ENCODE measurements around the gene NLN. TPM values are rescaled to one million over a fixed set of nuclear protein-coding genes. Genes with fewer than 3 reads are reported as not detected.

Gene NLN
- total RNA-seq, 1 donor: 30.2 TPM

DNA sequence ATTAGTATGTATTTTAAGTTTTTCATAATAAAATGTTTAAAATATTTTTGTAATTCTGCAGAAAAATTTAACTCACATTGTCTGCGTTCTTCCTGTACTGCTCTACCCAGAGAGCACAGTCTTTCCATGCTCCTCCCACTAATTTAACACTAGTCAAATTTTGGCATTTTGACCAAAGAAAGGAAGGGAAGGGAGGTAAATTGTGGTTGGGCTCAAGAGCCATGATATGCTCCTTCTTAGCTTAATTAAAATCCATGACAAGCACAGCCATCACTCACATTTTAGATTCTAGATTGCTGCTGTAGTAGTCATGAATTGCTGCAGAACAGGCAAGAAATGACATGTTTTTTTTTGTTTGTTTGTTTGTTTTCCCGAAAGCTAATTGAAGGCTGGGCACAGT, 98.4 kb downstream of the NLN start:
- no peak overlapping the region for H3K4me3 ChIP-seq (ENCODE audit: low read depth, low read length)
- TF ChIP-seq, protein P1, sequence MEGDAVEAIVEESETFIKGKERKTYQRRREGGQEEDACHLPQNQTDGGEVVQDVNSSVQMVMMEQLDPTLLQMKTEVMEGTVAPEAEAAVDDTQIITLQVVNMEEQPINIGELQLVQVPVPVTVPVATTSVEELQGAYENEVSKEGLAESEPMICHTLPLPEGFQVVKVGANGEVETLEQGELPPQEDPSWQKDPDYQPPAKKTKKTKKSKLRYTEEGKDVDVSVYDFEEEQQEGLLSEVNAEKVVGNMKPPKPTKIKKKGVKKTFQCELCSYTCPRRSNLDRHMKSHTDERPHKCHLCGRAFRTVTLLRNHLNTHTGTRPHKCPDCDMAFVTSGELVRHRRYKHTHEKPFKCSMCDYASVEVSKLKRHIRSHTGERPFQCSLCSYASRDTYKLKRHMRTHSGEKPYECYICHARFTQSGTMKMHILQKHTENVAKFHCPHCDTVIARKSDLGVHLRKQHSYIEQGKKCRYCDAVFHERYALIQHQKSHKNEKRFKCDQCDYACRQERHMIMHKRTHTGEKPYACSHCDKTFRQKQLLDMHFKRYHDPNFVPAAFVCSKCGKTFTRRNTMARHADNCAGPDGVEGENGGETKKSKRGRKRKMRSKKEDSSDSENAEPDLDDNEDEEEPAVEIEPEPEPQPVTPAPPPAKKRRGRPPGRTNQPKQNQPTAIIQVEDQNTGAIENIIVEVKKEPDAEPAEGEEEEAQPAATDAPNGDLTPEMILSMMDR (IDR thresholded peaks at IDR 0.05; ENCODE audit: insufficient read depth, low read length): no peak
- no peak for DNase-seq (ENCODE audit: low read depth)

DNA sequence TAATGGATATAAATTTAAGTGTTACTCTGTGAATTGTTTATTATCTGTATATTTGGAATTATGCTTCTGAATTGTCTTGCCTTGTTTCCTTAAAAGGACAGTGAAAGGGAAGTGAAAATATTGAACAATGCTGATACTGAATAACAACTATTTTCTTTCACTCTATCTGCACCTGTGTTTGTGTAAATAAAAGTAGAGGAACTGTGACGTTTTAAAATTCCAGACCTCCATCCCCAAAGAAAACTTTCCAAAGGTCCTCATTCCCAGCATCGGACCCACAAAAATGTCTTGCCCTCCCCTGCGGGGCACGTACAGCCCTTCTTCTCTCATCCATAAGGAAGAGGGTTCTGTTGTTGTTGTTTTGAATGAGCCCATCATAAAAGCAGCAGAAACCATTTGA, 100.0 kb downstream of the NLN start:
- TF ChIP-seq, protein P1 (IDR thresholded peaks at IDR 0.05; ENCODE audit: insufficient read depth, low read length): no peak
- DNase-seq (ENCODE audit: low read depth): no peak
- no peak overlapping the region for H3K4me3 ChIP-seq (ENCODE audit: low read depth, low read length)

DNA sequence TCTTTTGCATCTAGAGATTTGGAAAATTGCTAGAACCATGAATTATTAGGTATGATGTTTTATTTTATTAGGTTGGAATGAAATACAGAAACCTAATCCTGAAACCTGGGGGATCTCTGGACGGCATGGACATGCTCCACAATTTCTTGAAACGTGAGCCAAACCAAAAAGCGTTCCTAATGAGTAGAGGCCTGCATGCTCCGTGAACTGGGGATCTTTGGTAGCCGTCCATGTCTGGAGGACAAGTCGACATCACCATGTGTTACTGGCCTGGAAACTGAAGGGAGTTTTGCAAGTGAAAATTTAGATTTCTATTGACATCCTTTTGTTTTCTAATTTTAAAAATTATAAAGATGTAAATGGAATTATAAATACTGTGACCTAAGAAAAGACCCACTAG, 100.7 kb downstream of the NLN start:
- TF ChIP-seq, protein P1 (IDR thresholded peaks at IDR 0.05; ENCODE audit: insufficient read depth, low read length): no peak
- DNase-seq (ENCODE audit: low read depth): no peak
- H3K4me3 ChIP-seq (ENCODE audit: low read depth, low read length): no peak overlapping the region

DNA sequence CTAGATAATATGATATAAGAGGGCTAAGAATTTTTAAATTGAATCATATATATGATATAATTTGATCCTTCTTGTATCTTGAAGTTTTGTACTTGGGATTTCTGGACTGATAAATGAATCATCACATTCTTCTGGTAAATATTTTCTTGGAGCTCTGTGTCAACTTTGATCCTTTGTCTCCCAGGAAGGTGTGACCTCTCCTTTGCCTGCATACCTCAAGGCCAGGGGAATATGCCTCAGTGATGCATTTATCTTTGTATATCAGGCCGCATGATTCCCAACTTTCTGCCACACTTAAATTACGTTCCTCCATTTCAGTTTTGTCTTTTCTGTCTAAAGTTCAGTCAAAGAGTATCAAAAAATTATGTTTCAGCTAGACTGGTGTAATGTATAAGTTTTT, 101.2 kb downstream of the NLN start:
- DNase-seq (ENCODE audit: low read depth): no peak
- TF ChIP-seq, protein P1 (IDR thresholded peaks at IDR 0.05; ENCODE audit: insufficient read depth, low read length): no peak
- H3K4me3 ChIP-seq (ENCODE audit: low read depth, low read length): no peak overlapping the region

DNA sequence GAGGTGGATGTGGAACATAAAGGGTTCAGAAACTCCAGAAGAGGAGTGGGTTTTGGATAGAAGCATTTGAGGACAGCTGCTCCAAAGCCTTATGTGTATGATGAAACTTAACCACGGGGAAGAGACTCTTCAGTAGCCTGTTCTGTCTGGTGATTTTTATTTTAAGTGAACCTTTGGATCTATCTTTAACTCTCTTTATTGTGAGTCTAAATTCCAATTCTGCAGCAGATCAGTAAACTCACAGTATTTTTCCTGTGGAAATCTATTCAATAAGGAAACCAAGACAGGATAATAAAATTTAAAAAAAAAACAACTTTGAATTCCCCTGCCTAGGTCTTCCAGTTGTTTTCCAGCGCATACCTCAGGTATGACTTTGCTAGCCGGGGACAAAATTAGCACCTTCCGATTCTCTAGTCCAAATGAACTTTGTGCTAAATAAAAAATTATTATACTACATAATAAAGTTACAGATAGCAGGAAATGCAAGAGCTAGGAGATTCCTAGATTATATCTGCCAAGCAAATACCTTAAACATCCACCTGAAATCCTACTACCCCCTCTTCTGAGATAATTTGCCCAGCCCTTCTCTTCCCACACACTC, 101.9 kb downstream of the NLN start:
- H3K4me3 ChIP-seq (ENCODE audit: low read depth, low read length): no peak overlapping the region
- TF ChIP-seq, protein P1 (IDR thresholded peaks at IDR 0.05; ENCODE audit: insufficient read depth, low read length): no peak
- DNase-seq (ENCODE audit: low read depth): no peak

DNA sequence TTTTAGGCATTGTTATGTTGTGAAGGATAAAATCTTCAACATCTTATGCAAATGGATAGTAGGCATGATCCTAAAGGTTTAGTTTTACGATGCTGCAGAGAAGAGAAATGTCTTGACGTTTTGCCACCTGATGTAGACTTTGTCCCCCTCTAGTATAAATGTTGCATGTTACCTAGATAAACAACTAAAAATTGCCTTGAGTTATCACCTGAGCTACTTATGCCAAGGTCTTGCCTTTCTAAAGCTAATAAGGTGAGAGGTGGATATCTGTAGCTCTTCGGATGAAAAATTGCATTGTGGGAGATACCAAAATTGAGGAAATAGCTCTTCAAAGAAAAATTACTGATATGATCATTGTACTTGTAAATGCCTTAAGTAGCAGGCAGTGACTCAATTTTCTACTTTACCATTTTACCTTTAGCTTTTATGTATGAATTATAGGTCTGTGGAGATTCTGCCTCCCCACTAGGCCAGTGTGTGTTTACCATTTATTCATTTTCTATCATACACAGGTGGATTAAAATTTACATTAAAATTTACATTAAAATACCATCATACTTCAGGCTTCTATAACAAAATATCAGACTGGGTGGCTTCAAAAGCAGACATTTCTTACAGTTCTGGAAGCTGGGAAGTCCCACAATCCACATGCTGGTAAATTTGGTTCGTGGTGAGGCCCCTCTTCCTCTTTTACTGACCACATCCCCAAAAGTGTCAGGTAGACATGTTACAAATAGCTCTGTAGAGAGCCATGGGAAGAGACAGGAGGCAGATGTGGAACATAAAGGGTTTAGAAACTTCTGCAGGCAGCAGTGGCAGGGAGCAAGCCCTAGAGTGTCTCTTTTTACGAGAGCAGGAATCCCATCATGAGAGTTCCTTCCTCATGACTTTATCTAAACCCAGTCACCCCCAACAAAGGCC, 103.7 kb downstream of the NLN start:
- no peak overlapping the region for H3K4me3 ChIP-seq (ENCODE audit: low read depth, low read length)
- no peak for DNase-seq (ENCODE audit: low read depth)
- TF ChIP-seq, protein P1 (IDR thresholded peaks at IDR 0.05; ENCODE audit: insufficient read depth, low read length): no peak

Data from fibroblast of the aortic adventitia (primary cell).